ENCODE data around the gene NDUFA6. TPM values are rescaled to one million over a fixed set of nuclear protein-coding genes. Genes with fewer than 3 reads are reported as not detected.
A peak's percentile ranks its signal among the peaks of the same experiment; 100 is the strongest.

NDUFA6 gene
- total and polyA plus RNA-seq, 10 of the 15 experiments (the other 5 are each of a cell fraction or from before 2014, with no cell fraction given), result 85.9 to 511 (median 128) TPM

DNA sequence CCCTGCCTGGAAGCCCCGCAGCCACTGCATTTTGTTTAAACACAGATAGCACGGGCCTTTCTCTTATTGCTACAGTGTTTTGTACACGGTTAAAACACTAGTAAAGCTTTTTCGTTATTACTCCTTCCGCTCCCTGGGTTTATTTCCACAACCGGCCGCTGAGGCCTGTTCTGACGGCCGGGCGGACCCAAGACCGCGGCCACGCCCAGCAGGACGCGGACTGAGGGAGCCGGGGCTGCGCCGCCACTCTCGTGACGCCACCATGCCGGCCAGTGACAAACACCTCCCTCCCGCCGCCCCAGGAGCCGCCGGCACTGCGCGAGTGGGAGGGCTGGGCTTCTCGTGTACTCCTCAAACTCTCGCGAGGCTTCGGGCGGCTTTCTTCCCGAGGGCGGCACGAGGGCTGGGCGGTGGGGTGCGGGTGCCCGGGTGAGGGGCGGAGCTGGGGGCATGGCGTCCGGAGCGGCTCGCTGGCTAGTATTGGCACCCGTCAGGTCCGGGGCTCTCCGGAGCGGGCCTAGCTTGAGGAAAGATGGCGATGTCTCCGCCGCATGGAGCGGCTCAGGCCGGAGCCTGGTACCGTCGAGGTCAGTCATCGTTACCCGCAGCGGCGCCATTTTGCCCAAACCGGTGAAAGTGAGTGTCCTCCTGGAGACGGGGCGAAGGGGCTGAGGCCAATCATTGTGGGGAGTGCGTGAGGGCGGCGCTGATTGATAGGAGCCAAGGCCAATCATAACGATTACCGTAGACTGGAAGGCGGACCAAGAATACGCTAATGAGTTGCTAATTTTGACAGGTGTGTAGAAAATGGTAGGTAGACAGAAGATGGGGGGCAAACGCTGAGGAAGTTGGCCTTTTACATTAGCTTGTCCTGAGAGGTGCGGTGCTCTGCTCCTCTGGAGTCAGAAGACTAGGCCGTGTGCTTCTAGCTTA is 11.0 kb downstream of the NDUFA6 start, which contains the start of gene SMDT1 (continued):
- TF ChIP-seq, protein P1, sequence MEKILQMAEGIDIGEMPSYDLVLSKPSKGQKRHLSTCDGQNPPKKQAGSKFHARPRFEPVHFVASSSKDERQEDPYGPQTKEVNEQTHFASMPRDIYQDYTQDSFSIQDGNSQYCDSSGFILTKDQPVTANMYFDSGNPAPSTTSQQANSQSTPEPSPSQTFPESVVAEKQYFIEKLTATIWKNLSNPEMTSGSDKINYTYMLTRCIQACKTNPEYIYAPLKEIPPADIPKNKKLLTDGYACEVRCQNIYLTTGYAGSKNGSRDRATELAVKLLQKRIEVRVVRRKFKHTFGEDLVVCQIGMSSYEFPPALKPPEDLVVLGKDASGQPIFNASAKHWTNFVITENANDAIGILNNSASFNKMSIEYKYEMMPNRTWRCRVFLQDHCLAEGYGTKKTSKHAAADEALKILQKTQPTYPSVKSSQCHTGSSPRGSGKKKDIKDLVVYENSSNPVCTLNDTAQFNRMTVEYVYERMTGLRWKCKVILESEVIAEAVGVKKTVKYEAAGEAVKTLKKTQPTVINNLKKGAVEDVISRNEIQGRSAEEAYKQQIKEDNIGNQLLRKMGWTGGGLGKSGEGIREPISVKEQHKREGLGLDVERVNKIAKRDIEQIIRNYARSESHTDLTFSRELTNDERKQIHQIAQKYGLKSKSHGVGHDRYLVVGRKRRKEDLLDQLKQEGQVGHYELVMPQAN (conservative IDR thresholded peaks at IDR 0.05), result no peak; the same call in 1 of the 2 replicates
- TF ChIP-seq, protein P2, sequence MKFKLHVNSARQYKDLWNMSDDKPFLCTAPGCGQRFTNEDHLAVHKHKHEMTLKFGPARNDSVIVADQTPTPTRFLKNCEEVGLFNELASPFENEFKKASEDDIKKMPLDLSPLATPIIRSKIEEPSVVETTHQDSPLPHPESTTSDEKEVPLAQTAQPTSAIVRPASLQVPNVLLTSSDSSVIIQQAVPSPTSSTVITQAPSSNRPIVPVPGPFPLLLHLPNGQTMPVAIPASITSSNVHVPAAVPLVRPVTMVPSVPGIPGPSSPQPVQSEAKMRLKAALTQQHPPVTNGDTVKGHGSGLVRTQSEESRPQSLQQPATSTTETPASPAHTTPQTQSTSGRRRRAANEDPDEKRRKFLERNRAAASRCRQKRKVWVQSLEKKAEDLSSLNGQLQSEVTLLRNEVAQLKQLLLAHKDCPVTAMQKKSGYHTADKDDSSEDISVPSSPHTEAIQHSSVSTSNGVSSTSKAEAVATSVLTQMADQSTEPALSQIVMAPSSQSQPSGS (IDR thresholded peaks at IDR 0.05; ENCODE audit: low read length), result no peak
- TF ChIP-seq BCL11A (IDR thresholded peaks at IDR 0.05; ENCODE audit: low read depth, low read length), result no peak
- 0 out of 3 replicates have a peak, but pooled peaks of 1 of the 2 experiments have one; percentile 53 for TF ChIP-seq EGR1 (IDR thresholded peaks at IDR 0.05; ENCODE audit: borderline replicate concordance in 1 of 2, low read depth in 2 of 2, low read length in 2 of 2)
- peak; percentile 32; the same call in 1 of the 2 replicates for TF ChIP-seq NR2C1 (IDR thresholded peaks at IDR 0.05)
- TF ChIP-seq TCF12 (IDR thresholded peaks at IDR 0.05; ENCODE audit: low read depth, low read length), result no peak
- TF ChIP-seq, protein P3, sequence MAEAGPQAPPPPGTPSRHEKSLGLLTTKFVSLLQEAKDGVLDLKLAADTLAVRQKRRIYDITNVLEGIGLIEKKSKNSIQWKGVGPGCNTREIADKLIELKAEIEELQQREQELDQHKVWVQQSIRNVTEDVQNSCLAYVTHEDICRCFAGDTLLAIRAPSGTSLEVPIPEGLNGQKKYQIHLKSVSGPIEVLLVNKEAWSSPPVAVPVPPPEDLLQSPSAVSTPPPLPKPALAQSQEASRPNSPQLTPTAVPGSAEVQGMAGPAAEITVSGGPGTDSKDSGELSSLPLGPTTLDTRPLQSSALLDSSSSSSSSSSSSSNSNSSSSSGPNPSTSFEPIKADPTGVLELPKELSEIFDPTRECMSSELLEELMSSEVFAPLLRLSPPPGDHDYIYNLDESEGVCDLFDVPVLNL (IDR thresholded peaks at IDR 0.05; ENCODE audit: low read depth, low read length), result peak; percentile 22; the same call in 1 of the 2 replicates
- TF ChIP-seq, protein P4, sequence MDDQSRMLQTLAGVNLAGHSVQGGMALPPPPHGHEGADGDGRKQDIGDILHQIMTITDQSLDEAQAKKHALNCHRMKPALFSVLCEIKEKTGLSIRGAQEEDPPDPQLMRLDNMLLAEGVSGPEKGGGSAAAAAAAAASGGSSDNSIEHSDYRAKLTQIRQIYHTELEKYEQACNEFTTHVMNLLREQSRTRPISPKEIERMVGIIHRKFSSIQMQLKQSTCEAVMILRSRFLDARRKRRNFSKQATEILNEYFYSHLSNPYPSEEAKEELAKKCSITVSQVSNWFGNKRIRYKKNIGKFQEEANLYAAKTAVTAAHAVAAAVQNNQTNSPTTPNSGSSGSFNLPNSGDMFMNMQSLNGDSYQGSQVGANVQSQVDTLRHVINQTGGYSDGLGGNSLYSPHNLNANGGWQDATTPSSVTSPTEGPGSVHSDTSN (IDR thresholded peaks at IDR 0.05; ENCODE audit: insufficient replicate concordance, low read depth, low read length), result peak; percentile 97
- no peak for TF ChIP-seq BMI1 (IDR thresholded peaks at IDR 0.05; ENCODE audit: borderline replicate concordance)
- peak; percentile 94 for TF ChIP-seq POLR2A (IDR thresholded peaks at IDR 0.05; ENCODE audit: low read depth, low read length)
- TF ChIP-seq ZNF622 (IDR thresholded peaks at IDR 0.05), result no peak
- TF ChIP-seq POLR2AphosphoS5 (IDR thresholded peaks at IDR 0.05; ENCODE audit: low read length), result peak; percentile 87
- TF ChIP-seq ZNF24 (IDR thresholded peaks at IDR 0.05), result no peak
- TF ChIP-seq POU2F2 (IDR thresholded peaks at IDR 0.05; ENCODE audit: borderline replicate concordance, low read depth, low read length), result peak; percentile 89
- TF ChIP-seq, protein P5, sequence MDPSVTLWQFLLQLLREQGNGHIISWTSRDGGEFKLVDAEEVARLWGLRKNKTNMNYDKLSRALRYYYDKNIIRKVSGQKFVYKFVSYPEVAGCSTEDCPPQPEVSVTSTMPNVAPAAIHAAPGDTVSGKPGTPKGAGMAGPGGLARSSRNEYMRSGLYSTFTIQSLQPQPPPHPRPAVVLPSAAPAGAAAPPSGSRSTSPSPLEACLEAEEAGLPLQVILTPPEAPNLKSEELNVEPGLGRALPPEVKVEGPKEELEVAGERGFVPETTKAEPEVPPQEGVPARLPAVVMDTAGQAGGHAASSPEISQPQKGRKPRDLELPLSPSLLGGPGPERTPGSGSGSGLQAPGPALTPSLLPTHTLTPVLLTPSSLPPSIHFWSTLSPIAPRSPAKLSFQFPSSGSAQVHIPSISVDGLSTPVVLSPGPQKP (IDR thresholded peaks at IDR 0.05; ENCODE audit: low read depth, low read length), result no peak; the same call in 1 of the 2 replicates
- TF ChIP-seq SREBF2 (IDR thresholded peaks at IDR 0.05; ENCODE audit: low read length), result no peak
- TF ChIP-seq CBFB (IDR thresholded peaks at IDR 0.05; ENCODE audit: low read depth), result no peak; the same call in none of the 2 replicates
- TF ChIP-seq PAX8 (IDR thresholded peaks at IDR 0.05), result no peak
- TF ChIP-seq ZNF384 (IDR thresholded peaks at IDR 0.05; ENCODE audit: borderline replicate concordance, low read depth, low read length), result no peak
- peak; percentile 30; the same call in 1 of the 2 replicates for TF ChIP-seq HCFC1 (IDR thresholded peaks at IDR 0.05; ENCODE audit: low read length)
- TF ChIP-seq ZNF207 (IDR thresholded peaks at IDR 0.05; ENCODE audit: borderline replicate concordance), result peak; percentile 49; the same call in 1 of the 2 replicates

All from GM12878 (cell line).